ENCODE results near the gene RALGPS2.
A peak's percentile ranks its signal among the peaks of the same experiment; 100 is the strongest.
"Not testable (repeated sequence)": the region's sequence is repeated elsewhere in the genome, so short reads cannot be mapped to it uniquely, and the experiment has no call there.

RALGPS2 gene

DNA sequence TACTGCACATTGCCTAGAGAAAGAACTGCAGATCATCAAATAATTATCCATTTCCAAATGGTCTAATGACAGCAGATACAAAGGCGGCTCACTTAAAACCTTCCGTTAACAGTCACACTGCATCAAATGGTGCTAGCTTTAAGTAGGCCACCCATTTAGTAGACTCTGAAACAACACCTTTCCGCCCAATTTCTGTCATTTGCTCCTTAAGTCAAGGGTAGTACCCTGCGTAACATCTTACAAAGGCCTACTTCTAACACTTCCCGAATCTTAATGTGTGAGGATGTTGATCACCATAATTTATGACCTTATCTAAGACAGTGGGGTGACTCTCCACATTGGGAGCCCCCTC is 692 bp upstream of the RALGPS2 start:
- DNase-seq (ENCODE audit: low read depth in 2 of 2): no peak

DNA sequence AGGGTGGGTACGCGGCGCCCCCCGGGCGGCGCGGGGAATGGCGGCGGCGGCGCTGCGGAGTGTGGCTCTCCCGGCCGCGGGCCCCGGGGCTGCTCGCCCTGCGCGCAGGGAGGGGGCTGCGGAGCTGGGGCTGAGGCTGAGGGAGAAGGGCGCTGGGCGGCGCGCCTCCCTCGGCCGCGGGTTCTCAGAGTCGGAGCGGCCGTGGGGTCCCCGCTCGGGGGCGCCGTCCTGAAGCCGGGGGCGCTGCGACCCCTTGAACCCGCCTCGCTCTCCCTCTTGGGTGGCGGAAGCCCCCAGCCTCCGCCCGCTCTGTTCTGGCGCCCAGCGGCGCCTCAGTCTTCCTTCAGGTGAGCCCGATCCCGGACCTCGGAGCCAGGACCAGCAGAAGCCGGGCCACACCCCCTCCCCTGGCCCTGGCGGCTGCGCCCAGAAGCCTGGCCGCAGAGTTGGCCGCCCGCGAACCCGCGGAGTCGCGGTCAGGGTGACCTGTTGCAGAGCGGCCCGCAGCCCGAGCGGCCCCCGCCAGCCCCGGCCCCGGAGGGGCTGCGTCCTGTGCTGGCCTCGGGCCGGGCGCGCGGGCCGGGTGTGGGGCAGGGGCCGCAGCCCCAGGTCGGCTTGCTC is 532 bp downstream of the RALGPS2 start:
- no peak for DNase-seq (ENCODE audit: low read depth in 2 of 2)

DNA sequence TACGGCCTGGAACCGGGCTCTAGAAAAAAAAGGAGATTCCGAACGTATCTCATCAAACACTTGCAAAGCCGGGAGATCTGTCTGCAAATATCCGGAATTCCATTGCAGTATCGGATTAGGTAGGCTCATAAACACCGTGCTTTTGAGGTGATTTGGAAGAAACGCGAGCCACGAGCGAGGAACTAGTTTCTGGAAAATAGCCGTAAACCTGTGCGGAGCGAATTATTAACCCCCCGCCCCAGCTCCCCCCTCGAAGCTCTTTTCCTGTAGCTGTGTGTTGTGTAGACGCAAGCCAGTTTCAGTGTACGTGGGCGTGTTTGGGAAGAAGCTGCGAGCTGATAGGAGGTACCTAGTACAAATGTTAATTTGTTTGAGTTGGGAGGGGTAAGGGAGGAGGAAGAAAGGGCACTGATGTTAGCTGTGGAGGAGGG is 1.1 kb downstream of the RALGPS2 start:
- DNase-seq (ENCODE audit: low read depth in 2 of 2): peak; percentile 11 to 17

- DNase-seq (ENCODE audit: low read depth in 2 of 2): no peak
Observed at GRCh38 chr1:178726545-178726944, 1.5 kb downstream of the RALGPS2 start.

DNA sequence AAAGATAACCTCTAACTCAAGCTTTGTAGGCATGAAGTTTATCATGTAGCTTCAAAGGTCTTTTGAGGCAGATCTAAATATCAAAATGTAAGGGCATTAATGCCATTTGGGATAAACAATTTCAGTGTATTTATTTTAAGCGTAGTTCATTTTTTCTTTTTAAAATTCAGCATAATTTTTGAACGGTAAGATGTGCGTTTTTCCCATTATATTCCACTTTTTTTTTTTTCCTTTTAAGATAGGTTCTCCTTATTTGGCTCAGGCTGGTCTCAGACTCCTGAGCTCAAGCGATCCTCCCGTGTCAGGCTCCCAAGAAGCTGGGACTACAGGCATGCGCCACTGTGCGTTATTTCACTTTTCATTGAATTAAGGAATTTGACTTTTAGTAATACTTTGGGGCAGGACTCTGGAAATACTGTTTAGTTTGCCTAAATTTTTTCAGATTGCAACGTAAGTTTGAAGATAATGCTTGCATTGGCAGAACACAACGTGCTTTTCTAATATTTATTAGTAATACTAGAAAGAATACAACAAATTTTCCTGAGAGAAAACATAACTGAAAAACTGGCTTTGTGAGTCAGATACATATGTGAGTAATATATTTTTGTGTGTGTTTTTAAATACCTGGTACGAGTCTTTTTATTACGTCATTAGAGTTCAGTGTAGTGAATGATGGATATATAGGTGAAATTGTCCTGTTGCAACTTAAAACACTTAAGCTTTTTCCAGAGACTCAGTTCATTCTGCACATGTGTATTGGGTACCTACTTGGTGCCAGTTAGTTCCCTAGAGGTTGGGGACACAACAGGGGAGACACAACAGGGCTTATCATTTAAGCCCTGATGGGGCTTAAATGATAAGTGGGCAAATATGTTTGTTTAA is 2.2 kb downstream of the RALGPS2 start:
- no peak for DNase-seq (ENCODE audit: low read depth in 2 of 2)

DNA sequence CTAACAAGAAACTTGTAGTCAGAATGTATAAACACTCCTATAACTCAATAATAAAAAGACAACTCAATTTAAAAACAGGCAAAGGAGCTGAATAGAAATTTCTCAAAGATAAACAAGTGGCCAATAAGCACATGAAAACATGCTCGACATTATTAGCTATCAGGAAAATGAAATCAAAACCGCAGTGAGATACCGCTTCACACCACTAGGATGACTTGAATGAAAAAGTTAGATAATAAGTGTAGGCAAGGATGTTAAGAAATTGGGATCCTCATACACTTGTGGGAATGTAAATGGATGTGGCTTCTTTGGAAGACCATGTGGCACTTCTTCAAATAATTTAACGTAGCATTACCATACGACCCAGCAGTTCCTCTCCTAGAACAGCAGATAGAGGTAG is 8.9 kb downstream of the RALGPS2 start:
- DNase-seq (ENCODE audit: low read depth in 2 of 2): no peak

- no peak for DNase-seq (ENCODE audit: low read depth in 2 of 2)
Observed at GRCh38 chr1:178738780-178739179, 13.7 kb downstream of the RALGPS2 start.

DNA sequence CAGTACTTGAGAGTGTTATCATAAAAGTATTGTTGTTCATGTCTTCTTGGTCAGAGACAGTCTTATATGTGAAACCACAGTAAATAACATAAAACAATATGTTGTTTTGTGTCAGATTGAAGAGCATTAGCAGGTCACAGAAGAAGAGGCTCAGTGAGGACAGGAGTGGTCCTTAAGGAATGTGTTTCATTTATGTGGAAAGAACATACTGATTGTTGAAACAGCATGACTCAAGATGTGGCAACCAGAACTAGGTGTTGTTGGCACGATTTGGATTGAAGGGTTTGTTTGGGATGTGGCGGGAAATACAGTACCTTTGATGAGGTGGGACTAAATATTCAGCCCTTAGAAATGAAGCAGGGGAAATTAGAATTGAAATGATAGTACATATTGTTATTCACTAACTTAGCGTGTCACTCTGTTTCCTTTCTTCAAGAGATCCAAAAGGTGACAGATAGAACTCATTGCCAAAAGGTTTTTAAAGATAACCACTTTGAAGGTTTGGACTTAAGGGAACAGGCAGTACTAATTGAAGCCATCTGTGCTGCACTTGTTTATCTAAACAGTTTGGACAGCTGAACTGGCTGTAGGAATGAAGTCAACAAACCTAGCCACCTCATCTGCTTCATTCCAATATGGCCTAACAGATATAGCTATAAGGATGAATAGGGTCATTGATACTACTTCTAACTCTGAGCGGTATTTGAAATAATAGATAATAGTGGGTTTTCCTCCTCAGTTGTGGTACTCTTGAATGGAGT is 14.4 kb downstream of the RALGPS2 start:
- DNase-seq (ENCODE audit: low read depth in 2 of 2): no peak

DNA sequence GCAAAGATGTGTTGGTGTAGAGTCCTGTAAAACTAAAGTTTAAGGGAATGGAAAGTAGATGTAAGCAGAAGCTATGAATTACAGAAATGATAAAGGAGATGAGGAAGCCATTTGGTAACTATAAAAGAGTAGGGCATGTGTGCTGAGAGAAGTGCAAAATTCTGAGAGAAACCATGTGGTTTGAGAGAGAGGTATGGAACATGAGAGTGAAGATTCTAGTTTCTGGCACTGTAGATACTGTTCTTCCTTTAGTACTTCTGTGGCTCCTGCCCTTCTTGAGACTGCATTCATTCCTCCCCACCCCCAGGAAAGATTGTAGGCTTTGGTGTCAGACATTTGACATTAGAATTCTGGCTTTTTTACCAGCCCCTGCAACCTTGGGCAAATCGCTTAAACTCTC is 15.4 kb downstream of the RALGPS2 start:
- no peak for DNase-seq (ENCODE audit: low read depth in 2 of 2)

GRCh38 chr1:178740924-178741323 is 15.9 kb downstream of the RALGPS2 start:
- DNase-seq (ENCODE audit: low read depth in 2 of 2): no peak

DNA sequence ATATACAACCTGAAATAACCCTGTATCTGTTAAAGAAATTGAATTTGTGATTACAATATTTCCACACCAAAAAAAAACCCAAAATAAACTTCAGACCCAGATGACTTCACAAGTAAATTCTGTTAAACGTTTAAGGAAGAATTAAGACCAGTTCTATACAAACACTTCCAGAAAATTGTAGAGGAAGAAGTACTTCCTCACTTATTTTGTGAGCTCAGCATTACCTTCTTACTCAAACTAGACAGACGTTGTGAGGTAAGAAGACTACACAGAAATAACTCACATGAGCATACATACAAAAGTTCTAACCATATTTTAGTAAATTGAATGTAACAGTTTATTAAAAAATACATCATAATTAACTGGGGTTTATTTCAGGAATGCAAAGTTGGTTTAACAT is 18.8 kb downstream of the RALGPS2 start:
- no peak for DNase-seq (ENCODE audit: low read depth in 2 of 2)

DNA sequence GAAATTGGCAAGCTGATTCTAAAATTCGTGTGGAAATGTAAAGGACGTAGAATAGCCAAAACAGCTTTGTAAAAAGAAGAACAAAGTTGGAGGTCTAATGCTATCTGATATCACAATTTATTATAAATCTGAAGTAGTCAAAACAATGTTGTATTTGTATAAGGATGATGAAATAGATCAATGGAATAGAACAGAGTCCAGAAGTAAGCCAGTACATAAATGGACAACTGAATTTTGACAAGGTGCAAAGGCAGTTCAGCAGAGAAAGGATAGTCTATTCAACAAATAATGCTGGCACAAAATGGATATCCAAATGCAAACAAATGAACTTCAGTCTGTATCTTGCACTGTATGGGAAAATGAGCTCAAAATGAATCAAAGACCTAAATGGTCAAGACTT is 20.2 kb downstream of the RALGPS2 start:
- no peak for DNase-seq (ENCODE audit: low read depth in 2 of 2)

- DNase-seq (ENCODE audit: low read depth in 2 of 2): no peak
Observed at GRCh38 chr1:178746345-178746744, 21.3 kb downstream of the RALGPS2 start.

DNA sequence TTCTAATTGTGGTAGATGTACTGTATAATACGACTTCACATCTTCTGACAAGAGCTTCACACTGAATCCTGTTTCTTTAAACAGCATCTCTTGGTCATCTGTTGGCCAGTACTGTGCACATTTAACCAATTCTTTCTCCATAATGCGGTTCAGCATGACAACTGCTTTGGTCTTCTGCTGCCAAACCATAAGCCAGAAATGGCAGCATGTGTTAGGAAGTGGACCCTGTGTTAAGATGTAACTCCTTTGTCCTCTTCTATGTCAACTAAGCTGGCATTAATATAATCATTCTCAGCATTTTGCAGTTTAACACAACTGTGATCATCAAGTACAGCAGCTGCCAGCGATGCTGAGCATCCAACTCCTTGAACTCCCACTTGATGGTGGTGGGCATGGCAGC is 22.3 kb downstream of the RALGPS2 start:
- DNase-seq (ENCODE audit: low read depth in 2 of 2): not testable (repeated sequence)

DNA sequence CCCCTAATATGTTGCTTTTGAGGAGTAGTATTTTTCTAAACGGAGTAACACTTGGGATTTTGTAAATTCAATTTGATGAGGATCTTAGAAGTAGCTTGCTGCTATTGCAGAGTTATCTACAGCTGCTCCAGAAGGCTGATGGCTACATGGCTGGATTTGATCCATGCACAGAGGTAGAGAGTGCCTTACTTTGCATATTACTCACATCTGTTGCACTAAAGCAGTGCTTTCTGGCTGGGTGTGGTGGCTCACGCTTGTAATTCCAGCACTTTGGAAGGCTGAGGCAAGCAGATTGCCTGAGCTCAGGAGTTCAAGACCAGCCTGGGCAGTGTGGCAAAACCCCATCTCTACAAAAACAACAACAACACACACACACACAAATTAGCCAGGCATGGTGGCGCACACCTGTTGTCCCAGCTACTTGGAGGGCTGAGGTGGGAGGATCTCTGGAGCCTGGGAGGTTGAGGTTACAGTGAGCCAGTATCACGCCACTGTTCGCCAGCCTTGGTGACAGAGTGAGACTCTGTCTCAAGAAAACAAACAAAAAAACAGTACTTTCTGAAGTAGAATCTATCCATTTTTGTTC is 24.6 kb downstream of the RALGPS2 start:
- no peak for DNase-seq (ENCODE audit: low read depth in 2 of 2)

DNA sequence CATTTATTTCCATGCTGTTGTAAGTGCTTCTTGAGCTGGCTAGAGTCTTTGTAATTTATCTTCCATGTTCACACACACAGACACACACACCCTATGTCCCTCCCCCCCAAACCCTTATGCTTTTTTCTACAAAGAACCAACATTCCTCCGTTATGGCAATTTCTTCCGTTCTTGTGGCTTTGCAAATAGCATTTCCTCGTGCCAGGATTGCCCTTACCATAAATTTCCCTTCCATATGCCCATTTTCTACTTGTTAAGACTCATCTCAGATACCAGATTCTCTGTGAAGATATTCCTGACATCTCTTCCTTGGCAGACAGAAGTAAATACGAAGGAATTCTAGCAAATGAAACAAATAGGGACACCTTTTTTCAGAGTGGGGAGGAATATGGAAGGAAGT is 26.0 kb downstream of the RALGPS2 start:
- no peak for DNase-seq (ENCODE audit: low read depth in 2 of 2)

- no peak for DNase-seq (ENCODE audit: low read depth in 2 of 2)
Observed at GRCh38 chr1:178752891-178753290, 27.8 kb downstream of the RALGPS2 start.

DNA sequence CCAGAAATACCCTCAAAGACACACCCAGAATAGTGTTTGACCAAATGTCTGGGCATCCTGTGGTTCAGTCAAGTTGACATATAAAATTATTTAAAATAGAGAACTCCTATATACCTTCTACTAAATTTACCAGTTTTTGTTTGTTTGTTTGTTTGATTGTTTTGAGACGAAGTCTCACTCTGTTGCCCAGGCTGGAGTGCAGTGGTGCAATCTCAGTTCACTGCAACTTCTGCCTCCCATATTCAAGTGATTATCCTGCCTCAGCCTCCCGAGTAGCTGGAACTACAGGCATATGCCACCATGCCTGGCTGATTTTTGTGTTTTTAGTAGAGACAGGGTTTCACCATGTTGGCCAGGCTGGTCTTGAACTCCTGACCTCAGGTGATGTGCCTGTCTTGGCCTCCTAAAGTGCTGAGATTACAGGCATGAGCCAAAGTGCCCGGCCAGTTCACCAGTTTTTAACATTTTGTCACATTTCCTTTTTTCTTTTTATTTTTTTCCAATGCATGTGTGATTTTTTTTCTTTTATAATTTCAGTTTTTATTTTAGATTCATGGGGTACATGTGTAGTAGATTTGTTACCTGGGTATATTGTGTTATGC is 29.7 kb downstream of the RALGPS2 start:
- not testable (repeated sequence) for DNase-seq (ENCODE audit: low read depth in 2 of 2)

DNA sequence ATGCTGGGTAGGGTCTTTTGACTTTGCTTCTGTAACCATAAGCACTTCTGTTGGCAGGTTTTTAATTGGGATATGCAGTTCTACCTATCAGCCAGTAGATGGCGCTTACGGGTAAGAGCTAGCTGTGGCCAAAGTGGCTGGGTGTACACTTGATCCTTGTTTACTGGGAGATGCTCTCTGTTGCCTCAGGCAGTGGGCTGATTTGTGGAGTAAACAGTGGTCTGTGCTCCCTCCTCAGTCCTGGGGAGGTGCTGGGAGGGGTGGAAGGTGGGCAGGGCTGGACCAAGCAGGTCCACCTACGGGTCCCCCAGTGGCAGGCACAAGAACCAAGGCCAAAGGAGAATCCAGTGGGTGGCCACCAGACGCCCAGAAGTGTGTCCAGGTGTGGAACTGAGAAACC is 43.4 kb downstream of the RALGPS2 start:
- DNase-seq (ENCODE audit: low read depth in 2 of 2): no peak

- DNase-seq (ENCODE audit: low read depth in 2 of 2): no peak
Observed at GRCh38 chr1:178772952-178773351, 47.9 kb downstream of the RALGPS2 start.

DNA sequence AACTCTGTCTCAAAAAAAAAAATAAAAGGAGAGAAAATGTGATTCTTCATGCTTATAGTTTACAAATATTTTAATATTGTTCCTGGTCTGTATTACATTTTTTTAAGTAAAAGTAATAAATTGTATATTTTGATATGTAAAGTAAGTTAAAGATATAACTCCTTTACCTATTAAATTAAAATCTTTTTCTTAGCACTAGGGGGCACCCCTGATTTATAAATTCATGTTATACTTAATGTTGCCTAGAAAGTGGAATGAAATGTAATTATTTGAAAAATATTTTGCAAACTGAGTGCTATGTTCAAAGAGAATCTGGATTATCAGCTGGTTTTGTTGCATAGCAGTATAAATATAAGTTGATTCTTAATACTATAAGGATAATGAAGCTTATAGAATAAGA is 49.2 kb downstream of the RALGPS2 start:
- DNase-seq (ENCODE audit: low read depth in 2 of 2): no peak

GRCh38 chr1:178776553-178776952 is 51.5 kb downstream of the RALGPS2 start:
- DNase-seq (ENCODE audit: low read depth in 2 of 2): no peak

Data from stimulated activated CD8-positive, alpha-beta memory T cell treated with anti-CD3 and anti-CD28 coated beads, Interleukin-7, amount 100 ng/mL, for 1 hour (primary cell).